ENCODE measurements around the gene PRCC. TPM values are rescaled to one million over a fixed set of nuclear protein-coding genes. Genes with fewer than 3 reads are reported as not detected.

PRCC gene
- total RNA-seq, 1 donor from 2014 or later = 93.2 TPM

GRCh38 chr1:156748670-156749418, 18.5 kb upstream of the PRCC start:
- H3K27me3 Mint-ChIP-seq = no peaks in the 10 kb centered on the region
- peak overlapping the region; percentile 99 for H3K27ac Mint-ChIP-seq
- H3K36me3 Mint-ChIP-seq (ENCODE audit: insufficient read depth) = peaks cover 5% of the 10 kb centered on the region
- H3K9me3 Mint-ChIP-seq (ENCODE audit: low read depth) = no peaks in the 10 kb centered on the region
- H3K4me3 Mint-ChIP-seq (ENCODE audit: low read depth) = peak overlapping the region; percentile 93
- TF ChIP-seq CTCF (IDR thresholded peaks at IDR 0.05; ENCODE audit: unreplicated experiment) = no peak
- H3K4me1 Mint-ChIP-seq (ENCODE audit: low read depth) = peaks cover 54% of the 10 kb centered on the region
- DNase-seq (ENCODE audit: low spot score, unreplicated experiment) = no peak

- DNase-seq (ENCODE audit: low spot score, unreplicated experiment) = no peak
These were observed 17.8 kb upstream of the PRCC start for GRCh38 chr1:156749419-156750118.

GRCh38 chr1:156750191-156750672, 17.1 kb upstream of the PRCC start:
- Mint-ChIP-seq H3K27me3 (no peaks in the 10 kb centered on the region), H3K4me1 (ENCODE audit: low read depth) (peaks cover 53% of the 10 kb centered on the region), H3K27ac (peak overlapping the region; percentile 99), H3K36me3 (ENCODE audit: insufficient read depth) (peaks cover 3% of the 10 kb centered on the region), H3K9me3 (ENCODE audit: low read depth) (no peaks in the 10 kb centered on the region), H3K4me3 (ENCODE audit: low read depth) (peak overlapping the region; percentile 93)
- no peak for TF ChIP-seq CTCF (IDR thresholded peaks at IDR 0.05; ENCODE audit: unreplicated experiment)
- no peak for DNase-seq (ENCODE audit: low spot score, unreplicated experiment)

More at GRCh38 chr1:156749419-156750118, 17.8 kb upstream of the PRCC start:
- no peak for TF ChIP-seq CTCF (IDR thresholded peaks at IDR 0.05; ENCODE audit: unreplicated experiment)
- Mint-ChIP-seq H3K27ac (peak overlapping the region; percentile 99), H3K9me3 (ENCODE audit: low read depth) (no peaks in the 10 kb centered on the region), H3K4me3 (ENCODE audit: low read depth) (peak overlapping the region; percentile 93), H3K4me1 (ENCODE audit: low read depth) (peaks cover 54% of the 10 kb centered on the region), H3K27me3 (no peaks in the 10 kb centered on the region), H3K36me3 (ENCODE audit: insufficient read depth) (peaks cover 3% of the 10 kb centered on the region)

- Mint-ChIP-seq H3K9me3 (ENCODE audit: low read depth) (no peaks in the 10 kb centered on the region), H3K4me1 (ENCODE audit: low read depth) (peaks cover 48% of the 10 kb centered on the region), H3K27ac (peak overlapping the region; percentile 99), H3K36me3 (ENCODE audit: insufficient read depth) (no peaks in the 10 kb centered on the region), H3K27me3 (no peaks in the 10 kb centered on the region), H3K4me3 (ENCODE audit: low read depth) (peak overlapping the region; percentile 93)
- DNase-seq (ENCODE audit: low spot score, unreplicated experiment) = peak; percentile 52
- TF ChIP-seq CTCF (IDR thresholded peaks at IDR 0.05; ENCODE audit: unreplicated experiment) = peak; percentile 13
These were observed 16.5 kb upstream of the PRCC start for GRCh38 chr1:156750711-156751450.

DNA sequence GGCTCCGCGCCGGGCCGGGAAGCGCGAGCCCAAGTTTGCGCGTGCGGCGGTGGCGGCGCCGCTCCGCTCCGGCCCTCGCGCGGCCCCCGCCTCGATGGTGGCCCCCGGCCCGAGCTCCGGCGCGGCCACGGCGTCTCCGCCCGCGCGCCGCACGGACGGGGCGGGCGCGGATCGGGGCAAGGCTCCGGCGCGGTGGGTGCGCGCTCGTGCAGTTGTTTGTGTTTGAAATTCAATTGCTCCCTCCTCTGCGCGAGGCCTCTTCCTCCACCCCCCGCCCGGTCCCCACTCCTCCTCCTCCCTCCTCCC, 15.9 kb upstream of the PRCC start, which contains the start of gene HDGF:
Gene HDGF (minus strand): TSS at position 225 of the 306 bp plus-strand sequence. CDS start 246 bp downstream, outside the sequence.
- Mint-ChIP-seq H3K9me3 (ENCODE audit: low read depth) (no peaks in the 10 kb centered on the region), H3K4me1 (ENCODE audit: low read depth) (peaks cover 43% of the 10 kb centered on the region), H3K27me3 (no peaks in the 10 kb centered on the region), H3K36me3 (ENCODE audit: insufficient read depth) (no peaks in the 10 kb centered on the region), H3K27ac (peak within 1 kb of the TSS; percentile 99), H3K4me3 (ENCODE audit: low read depth) (peak within 1 kb of the TSS; percentile 96)
- TF ChIP-seq CTCF (IDR thresholded peaks at IDR 0.05; ENCODE audit: unreplicated experiment) = no peak
- no peak for DNase-seq (ENCODE audit: low spot score, unreplicated experiment)
